GM23338 (cell line): Measurements from ENCODE around the gene GARIN6.

ENCODE experiments used
- CREB1 ChIP-seq: fragments of 250-450 bp; sonication (Bioruptor Pico); IDR thresholded peaks from 2 replicates; pipeline ENCODE4 v1.5.0; 2020; ENCODE audit warnings: low read depth, mild to moderate bottlenecking, moderate library complexity
- CTCF ChIP-seq, 2 experiments: fragments of 200-600 bp in 1 of 2; sonication (generic) in 1 of 2; conservative IDR thresholded peaks; 2 replicates each; pipeline versions ENCODE4 v1.5.1 to v1.6.1; 2016 to 2017; ENCODE audit warnings: antibody characterized with exemption in 2 of 2, low read depth in 2 of 2, mild to moderate bottlenecking in 2 of 2, moderate library complexity in 1 of 2
- EZH2 ChIP-seq: fragments of 200-600 bp; sonication (generic); IDR thresholded peaks from one replicate; pipeline ENCODE4 v1.8.0; 2017; ENCODE audit warnings: antibody characterized with exemption, mild to moderate bottlenecking, low read depth; ENCODE audit not compliant: unreplicated experiment
- JUNB ChIP-seq: IDR thresholded peaks from one replicate; pipeline ENCODE4 v1.6.1; 2016; ENCODE audit warnings: antibody characterized with exemption; ENCODE audit not compliant: unreplicated experiment
- POLR2AphosphoS5 ChIP-seq: IDR thresholded peaks from 2 replicates; pipeline ENCODE4 v1.6.1; 2016; ENCODE audit warnings: antibody characterized with exemption, low read depth

- TF ChIP-seq JUNB: no peak
- TF ChIP-seq POLR2AphosphoS5: no peak
- TF ChIP-seq CTCF (conservative IDR thresholded peaks at IDR 0.05; ENCODE audit: low read depth in 2 of 2): no peak; a peak in 1 of 4 replicates
- TF ChIP-seq CREB1 (CRISPR knock-in tag): no peak
- TF ChIP-seq EZH2: no peak
Measured at GRCh38 chr12:99620159-99620479, 27.4 kb upstream of the GARIN6 start.
